Measurements from ENCODE around the gene TMEM126B. TPM values are rescaled to one million over a fixed set of nuclear protein-coding genes. Genes with fewer than 3 reads are reported as not detected.
A peak's percentile ranks its signal among the peaks of the same experiment; 100 is the strongest.

The TMEM126B gene
- total RNA-seq, 1 experiment from 2014 or later = 50.4 TPM

- Mint-ChIP-seq H3K9me3 (ENCODE audit: unreplicated experiment) (no peaks in the 10 kb centered on the region), H3K36me3 (ENCODE audit: insufficient read depth, unreplicated experiment) (no peaks in the 10 kb centered on the region), H3K27me3 (ENCODE audit: insufficient read depth, unreplicated experiment) (peaks cover 29% of the 10 kb centered on the region), H3K4me1 (ENCODE audit: insufficient read depth, unreplicated experiment) (no peaks in the 10 kb centered on the region), H3K4me3 (ENCODE audit: unreplicated experiment) (no peak overlapping the region), H3K27ac (ENCODE audit: low read depth, unreplicated experiment) (no peak overlapping the region)
- DNase-seq (ENCODE audit: unreplicated experiment) = peak; percentile 38
- intact Hi-C loops (cut with micrococcal nuclease) = loop anchor here (1.0 to 10.0 kb wide), 4 partner anchors 354 to 1032 kb away; no protein-coding TSS in a partner anchor
- peak; percentile 32 for TF ChIP-seq CTCF (IDR thresholded peaks at IDR 0.05; ENCODE audit: unreplicated experiment)
- ChIA-PET POLR2A (interaction anchor here (0.6 to 1.4 kb wide), 2 partner anchors 37 to 128 kb away, joined by 3 to 5 read pairs; partner anchors contain the start of gene TMEM126B), CTCF (interaction anchor here (0.6 to 1.5 kb wide), 7 partner anchors 10 to 1752 kb away, joined by 3 to 8 read pairs (median 4); no protein-coding TSS in a partner anchor)
- BruUV-seq (replicated peaks) = no TSS peak
These were observed 37.4 kb upstream of the TMEM126B start for GRCh38 chr11:85590848-85591483.

GRCh38 chr11:85595285-85595884 is 33.0 kb upstream of the TMEM126B start:
- H3K4me3 Mint-ChIP-seq (ENCODE audit: unreplicated experiment) = no peak overlapping the region

GRCh38 chr11:85596886-85597285 is 31.5 kb upstream of the TMEM126B start:
- peaks cover 25% of the 10 kb centered on the region for H3K27me3 Mint-ChIP-seq (ENCODE audit: insufficient read depth, unreplicated experiment)
- no peak overlapping the region for H3K4me3 Mint-ChIP-seq (ENCODE audit: unreplicated experiment)
- BruUV-seq (replicated peaks) = no TSS peak
- CTCF ChIA-PET = interaction anchor here (0.6 to 1.5 kb wide), 8 partner anchors 9 to 814 kb away, joined by 3 to 4 read pairs (median 3); partner anchors contain the start of gene PICALM
- TF ChIP-seq CTCF (IDR thresholded peaks at IDR 0.05; ENCODE audit: unreplicated experiment) = no peak
- no peak overlapping the region for H3K27ac Mint-ChIP-seq (ENCODE audit: low read depth, unreplicated experiment)
- H3K9me3 Mint-ChIP-seq (ENCODE audit: unreplicated experiment) = no peaks in the 10 kb centered on the region
- intact Hi-C loops (cut with micrococcal nuclease) = loop anchor here (5.0 to 10.0 kb wide), 3 partner anchors 348 to 695 kb away; no protein-coding TSS in a partner anchor
- no peak for DNase-seq (ENCODE audit: unreplicated experiment)
- POLR2A ChIA-PET = interaction anchor here (1.4 kb wide), 1 partner anchor 30 kb away, joined by 5 read pairs; the partner anchor contains the start of gene DLG2
- H3K36me3 Mint-ChIP-seq (ENCODE audit: insufficient read depth, unreplicated experiment) = no peaks in the 10 kb centered on the region
- H3K4me1 Mint-ChIP-seq (ENCODE audit: insufficient read depth, unreplicated experiment) = no peaks in the 10 kb centered on the region

More at GRCh38 chr11:85595285-85595884, 33.0 kb upstream of the TMEM126B start:
- CTCF ChIA-PET = interaction anchor here (0.6 to 0.9 kb wide), 5 partner anchors 15 to 415 kb away, joined by 3 to 4 read pairs (median 3); partner anchors contain the start of genes CCDC83 and TMEM126B
- peaks cover 18% of the 10 kb centered on the region for H3K27me3 Mint-ChIP-seq (ENCODE audit: insufficient read depth, unreplicated experiment)
- POLR2A ChIA-PET = no interaction called here
- no peak overlapping the region for H3K27ac Mint-ChIP-seq (ENCODE audit: low read depth, unreplicated experiment)
- H3K4me1 Mint-ChIP-seq (ENCODE audit: insufficient read depth, unreplicated experiment) = no peaks in the 10 kb centered on the region
- TF ChIP-seq CTCF (IDR thresholded peaks at IDR 0.05; ENCODE audit: unreplicated experiment) = peak; percentile 56
- H3K36me3 Mint-ChIP-seq (ENCODE audit: insufficient read depth, unreplicated experiment) = no peaks in the 10 kb centered on the region
- intact Hi-C loops (cut with micrococcal nuclease) = loop anchor here (1.0 to 10.0 kb wide), 6 partner anchors 69 to 697 kb away; partner anchors contain the start of gene CCDC83
- peak; percentile 56 for DNase-seq (ENCODE audit: unreplicated experiment)
- no peaks in the 10 kb centered on the region for H3K9me3 Mint-ChIP-seq (ENCODE audit: unreplicated experiment)
- BruUV-seq (replicated peaks) = no TSS peak

GRCh38 chr11:85599083-85599482 is 29.3 kb upstream of the TMEM126B start:
- Mint-ChIP-seq H3K27ac (ENCODE audit: low read depth, unreplicated experiment) (no peak overlapping the region), H3K27me3 (ENCODE audit: insufficient read depth, unreplicated experiment) (peaks cover 38% of the 10 kb centered on the region), H3K36me3 (ENCODE audit: insufficient read depth, unreplicated experiment) (no peaks in the 10 kb centered on the region), H3K4me1 (ENCODE audit: insufficient read depth, unreplicated experiment) (no peaks in the 10 kb centered on the region), H3K4me3 (ENCODE audit: unreplicated experiment) (no peak overlapping the region), H3K9me3 (ENCODE audit: unreplicated experiment) (no peaks in the 10 kb centered on the region)
- no TSS peak for BruUV-seq (replicated peaks)
- DNase-seq (ENCODE audit: unreplicated experiment) = no peak
- CTCF ChIA-PET = no interaction called here
- intact Hi-C loops (cut with micrococcal nuclease) = loop anchor here (5.0 to 10.0 kb wide), 3 partner anchors 346 to 693 kb away; no protein-coding TSS in a partner anchor
- TF ChIP-seq CTCF (IDR thresholded peaks at IDR 0.05; ENCODE audit: unreplicated experiment) = no peak
- POLR2A ChIA-PET = interaction anchor here (1.4 to 1.7 kb wide), 2 partner anchors 28 to 48 kb away, joined by 3 to 6 read pairs; partner anchors contain the start of genes DLG2 and TMEM126A

All from MCF 10A (cell line).